CD14-positive monocyte (primary cell): ENCODE results near the gene EIF4E1B. TPM values are rescaled to one million over a fixed set of nuclear protein-coding genes. Genes with fewer than 3 reads are reported as not detected.

Experiments
- DNase-seq, 3 donors: peaks; one replicate each; pipeline ENCODE4 v3.0.0-alpha.2; 2011 to 2022
- H2AFZ ChIP-seq: 2 replicates; pipeline ENCODE4 v1.6.0; 2012; ENCODE audit warnings: mild to moderate bottlenecking, low read depth, low read length, inconsistent platforms; ENCODE audit not compliant: insufficient read depth, poor library complexity, severe bottlenecking
- H3K27ac ChIP-seq, 2 donors: 1 replicate in 1 of 2; 2 replicates in 1 of 2; pipeline ENCODE4 v1.5.1; 2012 to 2013; ENCODE audit warnings: low read length in 2 of 2, control low read depth in 1 of 2, inconsistent platforms in 1 of 2, low read depth in 1 of 2, mild to moderate bottlenecking in 1 of 2
- H3K27me3 ChIP-seq, 2 donors: one replicate each; pipeline versions ENCODE4 v1.6.0 to v1.6.1; 2011 to 2013; ENCODE audit warnings: low read length in 2 of 2; ENCODE audit not compliant: control insufficient read depth in 2 of 2, insufficient read depth in 2 of 2
- H3K36me3 ChIP-seq, 2 donors: replicated peaks in 1 of 2; 1 replicate in 1 of 2; 2 replicates in 1 of 2; pipeline versions ENCODE4 v1.5.1 to v1.6.1; 2012 to 2013; ENCODE audit warnings: low read length in 2 of 2, control low read depth in 1 of 2, inconsistent platforms in 1 of 2, mild to moderate bottlenecking in 1 of 2; ENCODE audit not compliant: insufficient read depth in 2 of 2, control insufficient read depth in 1 of 2
- H3K4me1 ChIP-seq, 2 donors: 1 replicate in 1 of 2; 2 replicates in 1 of 2; pipeline versions ENCODE4 v1.5.1 to v1.6.1; 2012 to 2013; ENCODE audit warnings: low read length in 2 of 2, control low read depth in 1 of 2, inconsistent platforms in 1 of 2, mild to moderate bottlenecking in 1 of 2, moderate library complexity in 1 of 2; ENCODE audit not compliant: insufficient read depth in 2 of 2, control insufficient read depth in 1 of 2
- H3K4me2 ChIP-seq: replicated peaks from 2 replicates; pipeline ENCODE3; 2012; ENCODE audit warnings: low read length, moderate library complexity, mild to moderate bottlenecking; ENCODE audit not compliant: poor library complexity, severe bottlenecking; ENCODE audit errors: extremely low read depth
- H3K4me3 ChIP-seq, 3 experiments: fragments of 200-600 bp in 1 of 3; sonication (generic) in 1 of 3; replicated peaks in 1 of 3; 1 replicate in 2 of 3; 2 replicates in 1 of 3; pipeline ENCODE4 v1.5.1; 2011 to 2013; ENCODE audit warnings: low read length in 3 of 3, mild to moderate bottlenecking in 3 of 3, control low read depth in 2 of 3, low read depth in 2 of 3, inconsistent platforms in 1 of 3, moderate library complexity in 1 of 3
- H3K79me2 ChIP-seq: 2 replicates; pipeline ENCODE4 v1.6.0; 2012; ENCODE audit warnings: mild to moderate bottlenecking, control low read depth, inconsistent platforms, low read length, moderate library complexity; ENCODE audit not compliant: insufficient read depth
- H3K9ac ChIP-seq: 2 replicates; pipeline ENCODE4 v1.6.0; 2017; ENCODE audit warnings: low read length, mild to moderate bottlenecking; ENCODE audit not compliant: insufficient read depth, poor library complexity, severe bottlenecking
- H3K9me3 ChIP-seq, 2 donors: replicated peaks in 1 of 2; 1 replicate in 1 of 2; 2 replicates in 1 of 2; pipeline versions ENCODE4 v1.5.1 to v1.6.1; 2012 to 2013; ENCODE audit warnings: low read length in 2 of 2, control low read depth in 1 of 2; ENCODE audit not compliant: control insufficient read depth in 1 of 2, insufficient read depth in 1 of 2
- H4K20me1 ChIP-seq: 2 replicates; pipeline ENCODE4 v1.6.0; 2012; ENCODE audit warnings: mild to moderate bottlenecking, low read length, control low read depth, moderate library complexity; ENCODE audit not compliant: insufficient read depth
- H3K27ac Mint-ChIP-seq, 7 donors: one replicate each; pipeline ENCODE4 v1.8.0; 2020; ENCODE audit warnings: mild to moderate bottlenecking in 7 of 7, mixed read lengths in 7 of 7, moderate library complexity in 6 of 7, inconsistent platforms in 2 of 7
- H3K27me3 Mint-ChIP-seq, 3 donors: one replicate each; pipeline ENCODE4 v1.8.0; 2021 to 2022; ENCODE audit warnings: low read depth in 3 of 3, mild to moderate bottlenecking in 3 of 3, mixed read lengths in 3 of 3, moderate library complexity in 3 of 3, inconsistent platforms in 1 of 3
- H3K36me3 Mint-ChIP-seq, 2 donors: one replicate each; pipeline ENCODE4 v1.8.0; 2020; ENCODE audit warnings: mixed read lengths in 2 of 2, inconsistent platforms in 1 of 2, mild to moderate bottlenecking in 1 of 2
- H3K4me1 Mint-ChIP-seq: one replicate; pipeline ENCODE4 v1.8.0; 2020; ENCODE audit warnings: mild to moderate bottlenecking, mixed read lengths
- H3K4me3 Mint-ChIP-seq, 2 donors: one replicate each; pipeline ENCODE4 v1.8.0; 2020; ENCODE audit warnings: mild to moderate bottlenecking in 2 of 2, mixed read lengths in 2 of 2, moderate library complexity in 1 of 2
- H3K9me3 Mint-ChIP-seq, 7 donors: one replicate each; pipeline ENCODE4 v1.8.0; 2020 to 2022; ENCODE audit warnings: mixed read lengths in 7 of 7, mild to moderate bottlenecking in 6 of 7, moderate library complexity in 6 of 7, inconsistent platforms in 2 of 7
- CTCF ChIP-seq: fragments of 200-600 bp; IDR thresholded peaks from one replicate; pipeline ENCODE4 v1.8.0; 2022; ENCODE audit warnings: antibody characterized with exemption, mild to moderate bottlenecking
- WGBS: methylation state at CpG from one replicate; pipeline ENCODE4 v1.1.5; 2013; ENCODE audit warnings: missing lambda C conversion rate; ENCODE audit not compliant: insufficient coverage; 5-methylcytosine and 5-hydroxymethylcytosine counted together
- intact Hi-C, 2 donors: fragments of 100-400 bp; cut with micrococcal nuclease; formaldehyde crosslinking; loops; one replicate each; pipeline versions ENCODE4 v1.15.0 to v1.15.1; 2023
- polyA plus RNA-seq, 3 donors: library from polyadenylated mRNA; depleted of rRNA in 1 of 3; unstranded in 2 of 3; stranded (reverse) in 1 of 3; fragments of 300-500 nt in 2 of 3; fragments of >200 nt in 1 of 3; fragmentation: Illumina TruSeq in 2 of 3; gene quantifications; 1 replicate in 2 of 3; 2 replicates in 1 of 3; pipeline ENCODE4 v1.2.3, GENCODE V29; 2012 to 2021

Gene EIF4E1B
- polyA plus RNA-seq, 3 donors, result not detected

DNA sequence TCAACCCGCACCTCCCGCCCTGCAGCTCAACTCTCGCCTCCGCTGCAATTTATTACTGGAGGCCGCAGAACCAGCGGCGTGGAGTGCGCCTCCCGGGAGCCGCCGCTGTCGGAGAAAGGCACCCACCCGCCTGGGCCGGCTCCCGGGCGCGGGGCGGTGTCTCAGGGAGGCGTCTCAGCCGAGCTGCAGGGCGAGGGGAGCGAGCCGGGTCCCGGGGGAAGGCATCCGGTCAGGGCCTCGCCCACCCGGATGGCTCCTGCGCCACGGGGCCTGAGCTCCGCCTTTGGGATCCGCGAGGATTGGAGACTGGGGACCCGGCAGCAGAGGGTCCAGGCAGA, 49.7 kb downstream of the EIF4E1B start:
- Mint-ChIP-seq H3K36me3 (no peaks in the 10 kb centered on the region), H3K4me1 (no peaks in the 10 kb centered on the region), H3K9me3 (peaks cover 3 to 11% (median 8%) of the 10 kb centered on the region in 7 donors), H3K4me3 (peak overlapping the region in 1 of 2 donors; percentile 69), H3K27ac (no peak overlapping the region), H3K27me3 (peaks cover 62 to 85% (median 73%) of the 10 kb centered on the region in 3 donors)
- H3K4me2 ChIP-seq, result no peak overlapping the region
- no peak overlapping the region for H3K4me3 ChIP-seq
- 3% methylated on average over 32 of the region's 33 CpGs for WGBS
- H3K9ac ChIP-seq, result no peak overlapping the region
- H3K79me2 ChIP-seq, result no peaks in the 10 kb centered on the region
- no peak overlapping the region for H2AFZ ChIP-seq
- no peak overlapping the region for H3K27ac ChIP-seq
- intact Hi-C loops, result loop anchor here in 1 of 2 donors (10.0 kb wide), 1 partner anchor 375 kb away; no protein-coding TSS in a partner anchor
- H3K36me3 ChIP-seq, result no peaks in the 10 kb centered on the region
- TF ChIP-seq CTCF, result no peak
- DNase-seq, result no peak
- H3K4me1 ChIP-seq, result no peaks in the 10 kb centered on the region
- no peaks in the 10 kb centered on the region for H4K20me1 ChIP-seq
- H3K27me3 ChIP-seq, result peaks cover 13 to 60% of the 10 kb centered on the region in 2 donors
- peaks cover 0 to 4% of the 10 kb centered on the region in 2 donors for H3K9me3 ChIP-seq

DNA sequence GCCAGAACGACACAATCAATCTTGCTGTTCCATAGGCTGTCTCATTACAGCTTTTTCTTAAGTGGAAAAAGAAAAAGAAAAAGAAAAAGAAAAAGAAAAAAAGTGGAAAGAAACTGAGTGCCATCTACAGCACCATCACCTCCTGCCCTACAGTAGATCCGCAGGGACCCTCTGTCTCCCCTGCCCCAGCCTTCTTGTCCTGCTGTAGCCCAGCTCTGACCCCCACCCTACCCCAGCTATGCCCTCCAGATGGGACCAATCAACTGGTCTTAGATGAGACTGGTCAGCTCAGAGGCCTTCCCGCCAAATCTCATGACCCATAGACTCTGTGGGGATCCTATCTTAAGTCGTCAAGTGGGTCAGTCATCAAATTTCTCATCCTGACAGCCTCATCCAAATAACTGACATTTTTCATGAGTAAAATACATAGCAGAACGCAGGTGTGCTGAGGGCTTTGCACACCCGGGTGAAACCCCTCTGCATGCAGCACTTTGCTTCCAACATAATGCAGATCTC, 51.6 kb downstream of the EIF4E1B start:
- Histone ChIP-seq H3K4me2 (no peak overlapping the region), H4K20me1 (no peaks in the 10 kb centered on the region), H3K9ac (no peak overlapping the region), H3K4me1 (no peaks in the 10 kb centered on the region), H3K36me3 (no peaks in the 10 kb centered on the region), H3K9me3 (peaks cover under 1 to 4% of the 10 kb centered on the region in 2 donors), H3K27ac (no peak overlapping the region), H3K79me2 (no peaks in the 10 kb centered on the region), H2AFZ (no peak overlapping the region), H3K27me3 (peaks cover 13 to 63% of the 10 kb centered on the region in 2 donors), H3K4me3 (no peak overlapping the region)
- no peak for DNase-seq
- WGBS, result 69% methylated on average over 3 of the region's 6 CpGs
- Mint-ChIP-seq H3K4me1 (no peaks in the 10 kb centered on the region), H3K9me3 (peaks cover 5 to 17% (median 13%) of the 10 kb centered on the region in 7 donors), H3K27me3 (peaks cover 66 to 83% (median 69%) of the 10 kb centered on the region in 3 donors), H3K4me3 (peak overlapping the region in 1 of 2 donors; percentile 72), H3K27ac (peak overlapping the region in 1 of 7 donors; percentile 12), H3K36me3 (no peaks in the 10 kb centered on the region)
- no peak for TF ChIP-seq CTCF
- intact Hi-C loops, result loop anchor here in 1 of 2 donors (10.0 kb wide), 1 partner anchor 373 kb away; no protein-coding TSS in a partner anchor
